HG03342 (cell line): ENCODE data around the gene KIAA1958.

Source experiments
- ATAC-seq: cut with Tn5 transposase; IDR thresholded peaks from one replicate; pipeline ENCODE4 v1.9.1; 2021; ENCODE audit warnings: mild to moderate bottlenecking, moderate library complexity; ENCODE audit not compliant: unreplicated experiment

Gene KIAA1958

DNA sequence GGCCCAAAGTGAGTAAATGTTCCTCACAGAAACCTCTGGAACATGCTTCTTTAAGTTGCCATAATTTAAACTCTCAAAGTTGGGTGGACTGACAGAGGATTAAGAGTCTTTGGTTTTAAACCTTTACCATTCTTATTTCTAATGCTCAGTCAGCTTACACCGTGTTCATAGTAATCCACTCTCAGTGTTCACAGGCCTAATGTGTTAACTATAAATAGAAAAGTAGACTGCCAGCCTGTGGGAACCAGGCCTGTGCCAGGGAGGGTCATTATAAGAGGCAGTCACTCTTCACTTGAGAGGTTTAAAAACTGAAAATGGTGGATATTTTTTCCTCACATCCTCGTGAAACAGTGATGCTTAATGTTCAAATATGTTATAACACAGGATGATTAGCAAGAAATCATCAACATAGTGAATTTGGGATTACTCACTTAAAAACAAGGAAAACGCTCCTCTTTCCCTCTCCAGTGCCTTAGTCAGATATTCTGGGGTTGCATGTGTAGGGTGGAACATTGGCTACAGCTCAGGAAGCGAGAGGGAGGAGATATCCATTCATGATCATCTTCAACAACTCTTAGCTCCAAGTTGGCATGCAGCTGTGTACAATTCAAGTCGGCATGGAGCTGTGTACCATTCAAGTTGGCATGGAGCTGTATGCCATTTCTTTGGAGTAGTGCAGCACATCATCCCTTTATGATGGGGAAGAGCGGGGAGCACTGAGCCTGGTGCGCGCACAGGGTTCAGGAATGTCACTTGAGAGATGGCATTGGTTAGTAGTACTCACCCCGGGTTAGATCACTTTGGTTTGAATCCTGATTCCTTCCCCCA, 65.8 kb downstream of the KIAA1958 start:
- no peak for ATAC-seq

DNA sequence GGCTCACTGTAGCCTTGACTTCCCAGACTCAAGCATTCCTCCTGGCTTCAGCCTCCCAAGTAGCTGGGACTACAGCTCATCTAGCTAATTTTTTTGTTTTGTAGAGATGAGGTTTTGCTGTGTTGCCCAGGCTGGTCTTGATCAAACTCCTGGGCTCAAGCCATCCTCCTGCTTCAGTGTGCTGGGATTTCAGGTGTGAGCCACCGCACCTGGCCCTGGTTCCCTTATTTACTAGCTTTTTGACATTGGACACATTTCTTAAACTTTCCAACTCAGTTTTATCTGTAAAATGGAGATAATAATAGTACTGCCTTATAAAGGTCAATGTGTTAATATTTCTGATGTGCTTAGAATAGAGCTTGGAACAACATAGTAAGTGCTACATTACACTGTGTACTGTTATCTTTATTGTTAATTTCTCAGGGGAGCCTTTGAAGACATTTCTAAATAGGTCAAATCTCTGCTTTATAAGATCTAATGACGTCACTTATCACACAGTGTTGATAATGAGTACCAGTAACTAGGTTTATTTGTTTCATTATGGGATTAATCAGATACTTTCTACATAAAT, 66.7 kb downstream of the KIAA1958 start:
- ATAC-seq, result no peak

DNA sequence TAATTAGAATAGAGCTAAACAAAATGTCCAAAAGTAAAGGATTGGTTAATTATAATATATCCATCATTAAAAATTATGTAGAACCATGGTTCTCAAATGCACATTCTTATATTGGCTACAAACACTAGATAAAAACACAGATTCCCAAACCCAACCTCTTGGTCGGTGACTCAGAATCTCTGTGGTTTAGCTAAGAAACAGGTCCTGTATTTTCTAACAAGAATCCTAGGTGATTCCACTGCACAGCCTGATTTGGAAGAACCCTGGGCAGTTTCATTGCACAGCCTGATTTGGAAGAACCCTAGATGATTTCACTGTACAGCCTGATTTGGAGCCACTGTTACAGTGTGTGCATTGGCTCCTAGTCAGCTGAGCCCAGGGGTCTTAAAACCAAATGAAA, 67.9 kb downstream of the KIAA1958 start:
- no peak for ATAC-seq

DNA sequence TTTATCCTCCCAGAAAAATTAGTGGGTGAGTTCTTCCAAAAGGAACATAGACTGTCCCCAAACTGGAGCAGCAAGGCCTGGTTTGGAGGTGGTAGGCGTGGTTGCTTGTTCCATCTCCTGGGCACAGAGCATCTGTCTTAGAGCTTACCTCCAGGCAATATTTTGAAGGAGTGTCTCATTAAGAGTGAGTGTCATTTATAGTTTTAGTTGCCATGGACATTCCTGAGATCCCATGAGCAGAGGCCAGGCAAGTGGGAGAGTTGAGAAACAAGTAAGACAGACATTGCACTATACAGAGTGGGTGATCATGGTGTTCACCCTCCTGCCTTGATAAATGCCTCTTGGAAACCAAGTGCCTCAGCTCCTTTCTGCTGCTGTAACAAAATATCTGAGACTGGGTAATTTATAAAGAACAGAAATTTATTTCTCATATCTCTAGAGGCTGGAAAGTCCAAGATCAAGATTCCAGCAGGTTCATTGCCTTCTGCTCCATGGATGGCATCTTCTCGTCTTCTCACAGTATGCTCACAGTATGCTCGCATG, 68.5 kb downstream of the KIAA1958 start:
- no peak for ATAC-seq

DNA sequence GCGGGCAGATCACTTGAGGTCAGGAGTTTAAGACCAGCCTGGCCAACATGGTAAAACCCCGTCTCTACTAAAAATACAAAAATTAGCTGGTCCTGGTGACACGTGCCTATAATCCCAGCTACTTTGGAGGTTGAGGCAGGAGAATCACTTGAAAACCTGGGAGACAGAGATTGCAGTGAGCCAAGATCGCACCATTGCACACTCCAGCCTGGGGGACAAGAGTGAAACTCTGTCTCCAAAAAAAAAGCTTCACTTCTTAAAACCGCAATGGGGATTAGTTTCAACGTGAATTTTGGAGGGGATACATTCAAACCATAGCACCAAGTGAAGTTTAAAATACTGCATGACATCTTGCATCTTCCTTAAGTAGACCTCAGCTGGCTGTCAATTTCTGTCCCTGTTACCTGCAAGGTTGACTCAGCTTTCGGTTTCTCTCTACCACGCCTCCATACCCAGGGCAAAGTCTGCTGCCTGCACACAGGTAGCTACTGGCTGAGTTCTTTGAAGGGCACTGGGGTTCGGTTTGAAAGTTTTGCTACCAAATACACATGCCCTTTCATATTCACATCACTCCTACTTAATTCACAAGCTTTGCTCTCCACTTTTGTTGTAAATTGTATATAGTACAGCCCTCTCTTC, 69.3 kb downstream of the KIAA1958 start:
- ATAC-seq, result no peak

DNA sequence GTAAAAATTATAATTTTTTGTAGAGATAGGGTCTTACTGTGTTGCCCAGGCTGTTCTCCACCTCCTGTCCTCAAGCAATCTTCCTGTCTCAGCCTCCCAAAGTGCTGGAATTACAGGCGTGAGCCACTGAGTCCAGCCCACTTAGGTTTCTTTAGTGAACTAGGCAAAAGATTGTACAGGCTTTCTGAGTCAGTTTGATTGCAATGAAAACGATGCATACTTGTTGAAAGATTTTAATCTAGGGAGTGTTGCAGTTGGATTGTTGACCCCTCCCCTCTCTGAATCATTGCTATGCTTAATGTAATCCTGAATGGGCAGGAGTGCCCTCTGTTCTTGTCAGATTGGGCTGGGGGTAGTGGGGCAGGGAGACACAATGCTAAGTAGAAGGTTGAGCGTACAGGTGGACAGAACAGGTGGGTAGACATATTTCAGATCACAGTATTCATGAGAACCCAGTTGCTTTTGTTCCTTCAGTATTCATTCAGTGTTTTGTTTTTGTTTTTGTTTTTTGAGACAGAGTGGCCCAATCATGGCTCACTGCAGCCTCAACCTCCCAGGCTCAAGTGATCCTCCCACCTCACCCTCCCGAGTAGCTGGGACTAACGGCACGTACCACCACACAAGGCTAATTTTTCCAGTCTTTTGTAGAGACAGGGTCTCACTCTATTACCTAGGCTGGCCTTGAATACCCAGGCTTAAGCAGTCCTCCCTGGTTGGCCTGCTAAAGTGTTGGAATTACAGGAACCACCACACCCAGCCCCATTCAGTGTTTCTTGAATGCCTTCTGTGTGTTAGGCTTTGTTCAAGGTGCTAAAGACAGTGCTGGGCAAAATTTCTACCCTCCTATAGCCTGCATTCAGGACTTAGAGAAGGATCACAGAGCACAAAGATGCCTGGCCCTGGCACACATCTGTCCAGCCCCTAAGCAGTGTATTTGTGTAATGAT, 70.1 kb downstream of the KIAA1958 start:
- no peak for ATAC-seq

DNA sequence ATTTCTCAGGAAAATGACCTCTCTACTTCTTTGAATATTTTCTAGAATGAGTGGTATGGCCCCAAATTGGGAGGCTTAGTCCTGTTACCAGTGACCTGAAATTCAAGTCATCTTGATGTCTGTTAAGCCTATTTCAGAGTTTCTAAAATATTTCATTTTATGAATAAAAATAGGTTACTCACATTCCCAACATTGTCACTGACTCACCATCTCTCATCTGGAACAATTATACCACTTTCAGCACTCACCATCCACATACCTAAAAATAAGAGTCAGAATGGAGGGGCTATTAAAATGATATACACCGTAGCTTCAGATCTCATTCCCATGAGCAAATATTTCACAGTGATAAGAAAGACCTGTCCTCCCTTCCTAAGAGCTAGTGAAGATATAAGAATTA, 71.8 kb downstream of the KIAA1958 start:
- no peak for ATAC-seq

DNA sequence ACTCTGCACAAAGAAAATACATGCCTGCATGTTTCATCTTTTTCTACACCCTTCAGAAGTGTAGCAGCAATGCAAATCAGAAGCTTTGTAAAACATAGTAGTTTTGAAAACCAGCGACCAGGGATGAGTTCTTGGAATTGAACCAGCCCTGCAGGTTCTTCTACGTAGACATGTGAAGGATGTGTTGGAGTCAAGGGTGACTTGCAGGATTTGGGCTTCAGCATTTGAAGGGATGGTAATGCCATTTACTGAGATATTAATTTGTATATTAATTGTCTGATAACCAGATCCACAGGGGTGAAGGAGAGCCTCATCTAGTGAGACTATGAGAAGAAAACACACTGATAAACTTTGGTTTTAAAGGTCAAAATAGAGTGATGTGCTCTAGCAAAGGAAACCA, 72.4 kb downstream of the KIAA1958 start:
- no peak for ATAC-seq

DNA sequence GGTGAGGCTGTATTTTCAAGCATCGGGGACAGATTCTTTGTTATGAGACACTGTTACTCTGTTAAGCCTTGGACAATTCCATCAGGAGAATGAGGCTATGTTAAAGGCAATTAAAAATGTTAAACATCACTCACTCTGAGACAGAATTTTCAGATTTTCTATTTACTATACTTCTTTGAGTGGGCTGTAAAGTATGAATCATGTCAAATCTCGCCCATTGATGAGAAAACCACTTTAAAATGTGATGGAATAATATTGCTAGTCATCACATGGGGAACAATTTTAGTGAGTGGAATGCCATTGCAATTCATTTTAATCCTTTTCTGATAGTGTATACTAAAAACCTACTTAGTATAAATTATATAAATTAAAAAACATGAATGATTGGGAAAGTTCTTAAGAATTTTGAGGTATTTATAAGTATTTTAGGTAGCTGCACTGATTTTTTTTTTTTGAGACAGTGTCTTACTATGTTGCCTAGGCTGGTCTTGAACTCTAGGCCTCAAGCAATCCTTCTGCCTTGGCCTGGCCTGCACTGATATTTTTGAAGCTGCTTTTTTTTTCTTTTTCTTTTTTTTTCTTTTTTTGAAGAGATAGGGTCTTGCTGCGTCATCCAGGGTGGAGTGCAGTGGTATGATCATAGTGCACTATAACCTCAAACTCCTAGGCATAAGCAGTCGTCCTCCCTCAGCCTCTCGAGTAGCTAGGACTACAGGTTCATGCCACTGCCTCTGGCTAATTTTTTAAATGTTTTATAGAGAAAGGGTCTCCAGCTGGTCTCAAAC, 73.2 kb downstream of the KIAA1958 start:
- no peak for ATAC-seq

DNA sequence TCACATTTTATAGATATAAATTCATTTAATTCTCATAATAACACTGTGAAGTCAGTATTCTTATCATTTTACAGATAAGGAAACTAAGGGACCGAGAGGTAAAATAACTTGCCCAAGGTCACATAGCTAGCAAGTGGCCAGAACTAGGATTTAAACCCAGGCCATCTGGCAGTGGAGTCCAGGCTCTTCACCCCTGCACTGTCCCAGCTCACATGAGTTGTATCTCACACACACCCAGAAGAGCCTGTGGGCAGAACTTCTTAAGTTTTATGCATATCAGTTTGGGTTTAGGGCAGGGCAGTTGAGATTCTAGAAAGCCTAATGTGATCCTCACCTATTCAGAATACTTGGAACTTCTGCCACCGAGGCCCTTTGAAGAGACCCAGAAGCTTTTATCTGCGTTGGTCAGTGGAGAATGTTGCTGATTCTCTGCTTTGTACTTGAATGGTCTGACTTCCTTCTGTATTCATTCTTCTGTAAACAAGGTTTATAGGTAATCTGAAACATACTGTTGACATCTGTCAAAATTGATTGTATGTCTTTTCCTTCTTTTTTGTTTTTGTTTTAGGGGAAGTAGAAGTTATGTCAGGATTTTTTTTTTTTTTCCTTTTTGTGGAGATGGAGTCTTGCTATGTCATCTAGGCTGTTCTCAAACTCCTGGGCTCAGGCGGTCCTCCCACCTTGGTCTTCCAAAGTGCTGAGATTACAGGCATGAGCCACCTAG, 75.8 kb downstream of the KIAA1958 start:
- no peak for ATAC-seq

DNA sequence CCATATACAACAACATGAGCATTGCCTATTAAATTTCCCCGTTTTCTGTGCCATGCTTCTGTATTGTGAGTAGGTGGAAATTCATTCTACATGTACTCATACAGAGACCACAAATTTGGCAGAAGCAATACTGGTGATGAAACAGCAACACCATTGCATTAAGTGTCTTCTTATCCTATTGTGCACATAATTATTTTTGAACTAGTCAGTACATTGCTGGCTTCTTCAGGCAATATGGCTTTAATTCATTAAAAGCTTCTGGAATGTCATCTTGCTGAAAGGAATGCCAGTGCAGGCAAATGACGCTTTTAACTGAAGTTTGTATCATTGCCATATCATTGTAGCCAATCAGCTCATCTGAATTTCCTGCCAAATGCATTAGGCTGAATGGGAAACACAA, 82.6 kb downstream of the KIAA1958 start:
- ATAC-seq, result no peak

DNA sequence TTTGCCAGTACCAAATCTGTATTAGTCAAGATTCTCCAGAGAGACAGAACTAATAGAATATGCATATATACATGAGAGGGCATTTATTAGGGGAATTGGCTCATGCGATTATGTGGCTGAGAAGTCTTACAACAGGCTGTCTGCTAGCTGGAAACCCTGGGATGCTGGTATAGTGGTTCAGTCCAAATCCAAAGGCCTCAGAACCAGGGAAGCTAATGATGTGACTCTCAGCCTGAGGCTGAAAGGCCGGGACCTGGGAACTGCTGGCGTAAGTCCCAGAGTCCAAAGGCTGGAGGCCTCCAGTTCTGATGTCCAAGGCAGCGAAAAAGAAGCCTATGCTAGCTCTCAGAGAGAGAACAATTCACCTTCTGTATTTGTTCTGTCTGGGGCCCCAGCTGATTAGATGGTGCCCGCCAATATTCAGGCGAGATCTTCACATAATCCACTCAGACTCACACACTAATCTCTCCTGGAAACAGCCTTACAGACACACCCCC, 84.1 kb downstream of the KIAA1958 start:
- ATAC-seq, result no peak

DNA sequence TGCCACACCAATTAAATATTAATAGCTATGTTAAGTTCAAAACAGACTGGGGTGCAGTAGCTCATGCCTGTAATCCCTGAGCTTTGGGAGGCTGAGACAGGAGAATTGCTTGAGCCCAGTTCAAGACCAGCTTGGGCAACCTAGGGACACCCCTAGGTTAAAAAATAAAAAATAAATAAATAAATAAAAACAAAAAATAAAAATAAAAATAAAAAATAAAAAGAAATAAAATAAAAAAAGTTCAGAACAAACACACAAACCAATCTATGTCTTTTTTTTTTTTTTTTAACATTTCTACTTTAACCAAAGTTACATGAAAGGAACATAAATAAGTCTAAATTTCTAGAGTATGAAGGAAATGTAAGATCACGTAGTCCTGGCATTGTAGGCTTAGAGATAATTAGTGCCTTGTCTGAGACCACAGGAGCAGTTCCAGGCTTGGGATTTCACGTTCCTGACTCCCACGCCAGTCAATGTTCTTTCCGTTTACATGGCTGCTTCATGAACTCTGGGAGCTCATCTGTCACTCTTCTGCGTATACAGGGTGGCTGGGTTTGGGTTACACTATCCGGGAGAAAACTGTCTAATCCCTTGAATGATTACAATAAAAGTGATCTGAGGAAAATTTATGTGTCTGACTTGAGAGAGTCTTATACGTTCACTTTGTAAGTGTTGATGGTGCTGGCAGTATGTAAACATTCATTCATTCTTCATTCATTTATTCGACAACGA, 85.2 kb downstream of the KIAA1958 start:
- ATAC-seq, result no peak

DNA sequence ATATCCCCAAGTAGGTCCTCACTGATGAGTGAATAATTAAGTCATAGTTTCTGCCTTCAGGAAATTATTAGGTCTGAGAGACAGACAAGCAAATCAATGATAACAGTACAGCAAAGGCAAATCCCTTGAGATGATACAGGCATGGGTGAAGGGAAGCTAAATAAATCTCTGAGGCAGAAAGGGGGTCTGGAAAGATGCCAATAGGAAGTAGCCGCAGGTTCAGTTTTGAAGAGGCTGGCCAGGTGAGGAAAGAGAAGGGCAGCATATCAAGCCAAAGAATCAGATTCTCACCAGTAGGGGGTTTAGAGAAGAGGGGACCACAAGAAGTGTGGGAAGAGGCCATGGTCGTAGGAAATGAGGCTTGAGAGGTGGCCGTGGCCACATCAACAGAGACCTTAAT, 85.8 kb downstream of the KIAA1958 start:
- no peak for ATAC-seq

DNA sequence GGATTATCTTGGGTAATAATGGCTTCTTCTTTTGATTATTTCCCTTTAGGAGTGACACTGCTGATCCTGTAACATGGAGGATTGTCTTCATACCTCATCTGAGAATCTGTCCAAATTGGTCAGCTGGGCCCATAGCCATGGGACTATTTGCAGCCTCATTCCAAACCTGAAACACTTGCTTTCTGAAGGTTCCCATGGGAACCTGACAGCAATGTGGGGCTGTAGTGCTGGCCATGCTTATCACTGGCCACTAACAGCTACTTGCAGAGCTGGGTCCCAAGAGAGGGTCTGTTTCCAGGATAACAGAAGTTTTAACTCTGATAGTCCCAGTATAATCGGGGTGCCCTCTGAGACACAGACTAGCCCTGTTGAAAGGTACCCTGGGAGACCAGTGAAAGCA, 87.4 kb downstream of the KIAA1958 start:
- no peak for ATAC-seq

DNA sequence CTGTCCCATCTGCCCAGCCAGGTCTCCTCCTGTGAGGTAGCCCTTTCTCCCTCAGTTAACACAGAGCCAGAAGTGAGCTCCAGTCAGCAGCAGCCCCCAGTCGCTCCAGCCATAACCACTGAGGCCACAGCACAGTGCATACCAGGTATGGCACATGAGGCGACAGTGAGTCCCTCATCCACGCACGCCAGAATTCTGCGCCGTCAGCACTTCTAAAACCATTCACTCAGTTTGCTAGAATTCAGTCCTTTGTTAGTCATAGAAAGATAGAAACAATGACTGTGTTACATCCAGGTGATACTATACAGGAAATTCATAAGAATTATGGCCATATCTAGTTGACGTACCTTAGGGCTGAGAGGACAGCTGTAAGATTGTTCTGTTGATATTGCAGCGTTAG, 88.5 kb downstream of the KIAA1958 start:
- no peak for ATAC-seq

DNA sequence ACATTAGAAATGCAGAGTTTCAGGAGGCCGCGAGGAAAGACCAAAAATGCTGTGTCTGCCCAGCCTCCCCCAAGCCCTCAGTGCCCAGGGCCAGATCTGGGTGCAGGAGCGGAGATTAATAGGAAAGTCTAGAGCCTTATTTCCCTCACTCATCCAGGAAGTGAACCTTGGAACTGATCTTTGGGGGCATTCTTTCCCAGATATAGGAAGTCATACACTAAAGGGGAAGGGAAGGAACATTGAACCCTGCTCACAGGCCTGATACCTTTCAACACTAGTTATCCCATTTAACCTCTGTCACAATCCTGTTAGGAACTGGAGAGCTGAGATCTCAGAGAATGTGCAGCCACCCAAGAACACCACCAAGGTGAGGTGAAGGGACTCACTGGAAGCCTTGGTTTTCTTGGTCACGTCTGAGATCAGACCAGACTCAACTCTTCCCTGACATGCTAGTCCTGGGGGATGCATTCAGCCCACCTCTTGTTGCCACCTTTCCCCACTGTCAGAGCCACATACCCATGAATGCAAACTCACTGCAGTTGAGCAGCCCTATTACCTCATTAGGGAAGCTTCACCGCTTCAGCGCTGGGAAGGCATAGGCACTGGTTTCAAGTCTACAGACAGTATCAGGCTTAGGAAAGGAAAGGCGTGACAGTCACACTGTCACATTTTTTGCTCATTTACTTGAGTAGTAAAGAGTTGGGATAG, 95.0 kb downstream of the KIAA1958 start:
- no peak for ATAC-seq
